Measurements from ENCODE around the gene FIBP.

DNA sequence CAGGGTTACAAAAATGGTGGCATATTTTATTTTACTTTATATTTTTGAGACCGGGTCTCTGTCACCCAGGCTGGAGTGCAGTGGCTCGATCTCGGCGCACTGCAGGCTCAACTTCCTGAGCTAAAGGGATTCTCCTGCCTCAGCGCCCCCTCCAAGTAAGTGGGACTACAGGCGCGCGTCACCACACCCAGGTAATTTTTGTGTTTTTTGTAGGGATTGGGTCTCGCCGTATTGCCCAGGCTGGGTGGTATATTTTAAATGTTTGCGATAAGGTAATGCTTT, 12.6 kb upstream of the FIBP start:
- TF ChIP-seq CEBPB (IDR thresholded peaks at IDR 0.05), result no peak
- TF ChIP-seq, protein P1, sequence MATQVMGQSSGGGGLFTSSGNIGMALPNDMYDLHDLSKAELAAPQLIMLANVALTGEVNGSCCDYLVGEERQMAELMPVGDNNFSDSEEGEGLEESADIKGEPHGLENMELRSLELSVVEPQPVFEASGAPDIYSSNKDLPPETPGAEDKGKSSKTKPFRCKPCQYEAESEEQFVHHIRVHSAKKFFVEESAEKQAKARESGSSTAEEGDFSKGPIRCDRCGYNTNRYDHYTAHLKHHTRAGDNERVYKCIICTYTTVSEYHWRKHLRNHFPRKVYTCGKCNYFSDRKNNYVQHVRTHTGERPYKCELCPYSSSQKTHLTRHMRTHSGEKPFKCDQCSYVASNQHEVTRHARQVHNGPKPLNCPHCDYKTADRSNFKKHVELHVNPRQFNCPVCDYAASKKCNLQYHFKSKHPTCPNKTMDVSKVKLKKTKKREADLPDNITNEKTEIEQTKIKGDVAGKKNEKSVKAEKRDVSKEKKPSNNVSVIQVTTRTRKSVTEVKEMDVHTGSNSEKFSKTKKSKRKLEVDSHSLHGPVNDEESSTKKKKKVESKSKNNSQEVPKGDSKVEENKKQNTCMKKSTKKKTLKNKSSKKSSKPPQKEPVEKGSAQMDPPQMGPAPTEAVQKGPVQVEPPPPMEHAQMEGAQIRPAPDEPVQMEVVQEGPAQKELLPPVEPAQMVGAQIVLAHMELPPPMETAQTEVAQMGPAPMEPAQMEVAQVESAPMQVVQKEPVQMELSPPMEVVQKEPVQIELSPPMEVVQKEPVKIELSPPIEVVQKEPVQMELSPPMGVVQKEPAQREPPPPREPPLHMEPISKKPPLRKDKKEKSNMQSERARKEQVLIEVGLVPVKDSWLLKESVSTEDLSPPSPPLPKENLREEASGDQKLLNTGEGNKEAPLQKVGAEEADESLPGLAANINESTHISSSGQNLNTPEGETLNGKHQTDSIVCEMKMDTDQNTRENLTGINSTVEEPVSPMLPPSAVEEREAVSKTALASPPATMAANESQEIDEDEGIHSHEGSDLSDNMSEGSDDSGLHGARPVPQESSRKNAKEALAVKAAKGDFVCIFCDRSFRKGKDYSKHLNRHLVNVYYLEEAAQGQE (IDR thresholded peaks at IDR 0.05; ENCODE audit: low read depth), result no peak
- TF ChIP-seq FOXM1 (IDR thresholded peaks at IDR 0.05; ENCODE audit: borderline replicate concordance, low read depth), result no peak
- no peak for TF ChIP-seq TAF1 (IDR thresholded peaks at IDR 0.05; ENCODE audit: low read depth)
- no peak for TF ChIP-seq RAD21 (IDR thresholded peaks at IDR 0.05; ENCODE audit: low read depth)
- TF ChIP-seq, protein P2, sequence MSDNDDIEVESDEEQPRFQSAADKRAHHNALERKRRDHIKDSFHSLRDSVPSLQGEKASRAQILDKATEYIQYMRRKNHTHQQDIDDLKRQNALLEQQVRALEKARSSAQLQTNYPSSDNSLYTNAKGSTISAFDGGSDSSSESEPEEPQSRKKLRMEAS (IDR thresholded peaks at IDR 0.05), result no peak
- TF ChIP-seq TCF12 (IDR thresholded peaks at IDR 0.05; ENCODE audit: low read depth), result no peak
- no peak for TF ChIP-seq YY1 (IDR thresholded peaks at IDR 0.05; ENCODE audit: low read depth)
- TF ChIP-seq EP300 (IDR thresholded peaks at IDR 0.05; ENCODE audit: borderline replicate concordance), result no peak
- TF ChIP-seq, protein P3, sequence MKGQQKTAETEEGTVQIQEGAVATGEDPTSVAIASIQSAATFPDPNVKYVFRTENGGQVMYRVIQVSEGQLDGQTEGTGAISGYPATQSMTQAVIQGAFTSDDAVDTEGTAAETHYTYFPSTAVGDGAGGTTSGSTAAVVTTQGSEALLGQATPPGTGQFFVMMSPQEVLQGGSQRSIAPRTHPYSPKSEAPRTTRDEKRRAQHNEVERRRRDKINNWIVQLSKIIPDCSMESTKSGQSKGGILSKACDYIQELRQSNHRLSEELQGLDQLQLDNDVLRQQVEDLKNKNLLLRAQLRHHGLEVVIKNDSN (IDR thresholded peaks at IDR 0.05), result no peak
- TF ChIP-seq EGR1 (IDR thresholded peaks at IDR 0.05), result no peak
- TF ChIP-seq TEAD4 (IDR thresholded peaks at IDR 0.05), result no peak
- no peak for TF ChIP-seq ZBTB7A (IDR thresholded peaks at IDR 0.05; ENCODE audit: low read depth)
- TF ChIP-seq NFIC (IDR thresholded peaks at IDR 0.05), result no peak
